Spinal cord (tissue), 10 donors: ENCODE data around the gene CIAO1. TPM values are rescaled to one million over a fixed set of nuclear protein-coding genes. Genes with fewer than 3 reads are reported as not detected.

ENCODE experiments used
- DNase-seq, 6 donors: peaks; one replicate each; pipeline versions ENCODE4 v3.0.0 to v3.0.0-alpha.2; 2013 to 2015; ENCODE audit warnings: low spot score in 6 of 6, low read depth in 4 of 6
- H3K27ac ChIP-seq: one replicate; pipeline ENCODE4 v1.5.1; 2013; ENCODE audit warnings: low read depth, low read length, control low read depth
- H3K27me3 ChIP-seq: one replicate; pipeline ENCODE4 v1.6.1; 2013; ENCODE audit warnings: low read length; ENCODE audit not compliant: control insufficient read depth, insufficient read depth
- H3K36me3 ChIP-seq: one replicate; pipeline ENCODE4 v1.6.1; 2013; ENCODE audit warnings: low read length; ENCODE audit not compliant: control insufficient read depth, insufficient read depth
- H3K4me1 ChIP-seq: one replicate; pipeline ENCODE4 v1.6.1; 2013; ENCODE audit warnings: low read length; ENCODE audit not compliant: control insufficient read depth, insufficient read depth
- H3K4me3 ChIP-seq: one replicate; pipeline ENCODE4 v1.5.1; 2013; ENCODE audit warnings: low read depth, low read length, control low read depth
- H3K9me3 ChIP-seq: one replicate; pipeline ENCODE4 v1.6.1; 2013; ENCODE audit warnings: low read length; ENCODE audit not compliant: control insufficient read depth, insufficient read depth
- WGBS: methylation state at CpG from one replicate; pipeline ENCODE4 v1.1.5; 2013; ENCODE audit warnings: missing lambda C conversion rate; ENCODE audit not compliant: insufficient coverage; 5-methylcytosine and 5-hydroxymethylcytosine counted together
- polyA plus RNA-seq, 2 donors: library from polyadenylated mRNA; unstranded; fragments of 120-200 nt; gene quantifications; one replicate each; pipeline ENCODE4 v1.2.1, GENCODE V29; 2013; ENCODE audit not compliant: insufficient read length in 2 of 2
- total RNA-seq, 2 donors: library from RNA; depleted of rRNA in 1 of 2; stranded (reverse); fragments of 120-200 nt in 1 of 2; fragments of >200 nt in 1 of 2; gene quantifications; one replicate each; pipeline versions ENCODE4 v1.2.3 to v1.2.4, GENCODE V29; 2013 to 2014
- donor health status: healthy.

Gene CIAO1
- total and polyA plus RNA-seq, 4 donors: 74.2 to 79.4 (median 75.9) TPM

DNA sequence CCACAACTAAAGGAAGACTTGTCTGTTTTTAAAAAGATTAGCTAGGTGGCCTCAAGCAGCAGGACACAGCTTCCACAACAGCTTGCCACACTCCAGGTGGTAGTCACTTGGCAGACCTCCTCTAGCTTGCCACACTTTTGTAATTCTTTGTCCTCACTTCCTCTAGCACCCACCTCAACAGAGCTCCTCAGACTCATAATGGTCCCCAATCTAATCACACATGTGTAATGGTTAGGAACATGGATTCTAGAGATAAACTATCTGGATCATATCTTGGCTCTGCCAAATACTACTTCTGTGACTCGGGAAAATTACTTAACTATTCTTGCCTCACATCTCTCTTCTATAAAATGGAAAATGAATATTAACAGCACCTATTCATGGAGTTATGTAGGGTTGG is 35.8 kb downstream of the CIAO1 start:
- no CpG with 5 or more reads among the region's 1 CpG for WGBS
- H3K27ac ChIP-seq: no peak overlapping the region

DNA sequence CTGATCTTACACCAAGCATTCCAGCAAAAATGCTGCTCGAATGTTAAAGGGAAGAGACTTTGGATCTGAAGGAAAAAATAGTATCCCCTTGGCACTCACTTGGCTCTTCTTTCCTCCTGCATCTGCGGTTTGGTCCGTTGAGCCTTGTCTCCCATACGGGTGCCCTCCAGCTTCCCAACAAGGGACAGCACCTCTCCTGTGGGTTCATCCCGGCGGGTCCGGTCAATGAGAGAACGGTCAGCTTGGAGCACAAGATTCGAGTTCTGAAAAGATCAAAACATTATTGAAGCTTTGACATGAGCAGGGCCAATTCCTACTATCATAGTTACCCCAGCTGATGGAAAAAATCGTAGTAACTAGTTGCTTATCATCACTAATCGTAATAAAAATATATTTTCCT is 38.6 kb downstream of the CIAO1 start:
- H3K36me3 ChIP-seq: peaks cover 30% of the 10 kb centered on the region
- 60% methylated on average over 5 of the region's 11 CpGs for WGBS
- no peak for DNase-seq
- H3K4me1 ChIP-seq: peaks cover 11% of the 10 kb centered on the region
- H3K27ac ChIP-seq: no peak overlapping the region
- no peaks in the 10 kb centered on the region for H3K9me3 ChIP-seq
- peak overlapping the region; percentile 91 for H3K4me3 ChIP-seq
- no peaks in the 10 kb centered on the region for H3K27me3 ChIP-seq

More for the DNA sequence above, 35.8 kb downstream of the CIAO1 start:
- Histone ChIP-seq H3K9me3 (no peaks in the 10 kb centered on the region), H3K4me3 (no peak overlapping the region), H3K4me1 (peaks cover 11% of the 10 kb centered on the region), H3K36me3 (peaks cover 50% of the 10 kb centered on the region), H3K27me3 (no peaks in the 10 kb centered on the region)
- DNase-seq: no peak

DNA sequence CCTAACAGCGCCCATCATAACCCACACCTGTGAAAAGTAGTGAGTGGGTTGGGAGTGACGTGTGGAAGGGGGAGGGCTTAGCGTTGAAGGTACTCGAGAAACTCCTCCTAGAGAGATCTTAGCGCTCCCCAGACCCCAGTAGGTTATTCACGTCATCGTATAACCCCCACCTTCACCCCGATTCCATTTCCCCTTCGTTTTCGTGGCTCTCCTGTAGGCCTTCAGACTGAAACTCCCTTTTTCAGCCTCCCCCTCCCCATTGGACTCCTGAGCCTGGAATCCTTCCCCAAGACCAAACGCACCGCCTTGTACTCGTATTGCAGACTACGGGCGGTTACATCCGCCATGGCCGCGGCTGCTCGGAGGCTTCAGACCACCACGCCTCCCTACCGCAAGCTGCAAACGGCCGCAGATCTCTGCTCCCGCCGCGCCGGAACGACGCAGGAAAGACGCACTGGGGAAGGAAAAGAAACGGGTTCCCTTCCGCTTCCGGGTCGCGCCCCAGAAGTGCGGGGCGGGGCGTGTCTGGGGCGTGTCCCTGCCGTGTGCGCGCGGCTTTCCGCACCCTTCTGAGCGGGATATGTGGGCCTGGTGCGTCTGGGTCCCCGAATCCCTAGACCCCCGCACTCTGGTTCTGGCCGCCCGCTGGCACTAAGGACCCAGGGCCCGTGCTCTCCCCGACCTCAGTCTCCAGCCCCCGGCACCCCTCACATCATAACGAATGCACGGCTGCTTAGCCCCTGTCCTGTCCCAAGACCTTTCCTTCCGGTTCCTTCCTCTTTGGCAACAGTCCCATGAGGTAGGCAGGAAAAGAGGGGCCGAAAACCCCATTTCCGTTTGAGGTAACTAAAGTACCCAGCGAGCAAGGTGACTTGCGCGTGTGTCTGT is 39.3 kb downstream of the CIAO1 start, which contains the start of gene SNRNP200:
Gene SNRNP200 (minus strand): TSS at position 456 of the 888 bp plus-strand sequence. CDS start 109 bp downstream, at position 347.
- Histone ChIP-seq H3K9me3 (no peaks in the 10 kb centered on the region), H3K4me1 (peaks cover 11% of the 10 kb centered on the region), H3K36me3 (peaks cover 27% of the 10 kb centered on the region), H3K27me3 (no peaks in the 10 kb centered on the region), H3K27ac (peak within 1 kb of the TSS; percentile 78), H3K4me3 (peak within 1 kb of the TSS; percentile 91)
- WGBS: under 1% methylated on average over 49 of the region's 61 CpGs
- DNase-seq: peak; percentile 69 to 96 (median 78)

DNA sequence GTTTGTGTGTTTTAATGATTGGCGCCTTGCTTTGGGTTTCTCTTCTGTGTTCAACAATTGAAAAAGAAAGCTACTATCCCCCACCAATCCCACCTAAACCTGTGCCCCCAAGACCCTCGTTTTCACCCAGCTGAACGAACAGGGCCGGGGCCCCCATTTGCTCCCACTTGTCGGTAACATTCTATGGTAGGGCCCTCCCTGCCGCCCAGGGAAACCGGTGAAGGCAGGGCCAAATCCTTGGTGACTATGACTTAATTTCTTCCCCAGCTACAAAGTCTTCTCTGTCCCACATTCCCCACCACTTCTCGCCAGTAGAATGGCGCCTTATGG is 39.9 kb downstream of the CIAO1 start:
- 22% methylated on average over 6 of the region's 9 CpGs for WGBS
- no peak for DNase-seq
- H3K36me3 ChIP-seq: peaks cover 22% of the 10 kb centered on the region
- peak overlapping the region; percentile 91 for H3K4me3 ChIP-seq
- H3K27ac ChIP-seq: peak overlapping the region; percentile 78
- no peaks in the 10 kb centered on the region for H3K9me3 ChIP-seq
- H3K27me3 ChIP-seq: no peaks in the 10 kb centered on the region
- H3K4me1 ChIP-seq: peaks cover 11% of the 10 kb centered on the region

DNA sequence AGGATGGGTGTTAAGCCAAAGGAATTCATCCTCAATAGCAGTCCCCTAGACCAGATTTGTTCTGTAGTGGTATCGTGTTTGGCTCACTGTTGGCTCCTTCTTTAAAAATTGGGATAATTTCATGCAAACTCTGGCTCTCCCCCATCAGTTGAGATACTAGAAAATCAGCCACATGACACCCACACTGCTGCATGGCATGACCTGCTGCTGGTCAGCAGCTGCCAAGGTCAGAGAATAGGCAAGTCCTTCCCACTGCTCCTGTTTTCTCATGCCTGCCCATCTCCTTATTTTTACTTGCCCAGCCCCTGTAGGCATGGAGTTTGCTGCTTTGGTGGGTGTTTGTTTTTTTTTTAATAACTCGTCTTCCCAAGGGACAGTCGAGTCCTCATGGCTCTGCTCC is 40.3 kb downstream of the CIAO1 start:
- peaks cover 18% of the 10 kb centered on the region for H3K36me3 ChIP-seq
- H3K27me3 ChIP-seq: no peaks in the 10 kb centered on the region
- no peak overlapping the region for H3K27ac ChIP-seq
- no peaks in the 10 kb centered on the region for H3K9me3 ChIP-seq
- H3K4me3 ChIP-seq: peak overlapping the region; percentile 91
- DNase-seq: no peak
- 100% methylated on average over 2 of the region's 3 CpGs for WGBS
- H3K4me1 ChIP-seq: peaks cover 11% of the 10 kb centered on the region

- H3K4me1 ChIP-seq: peaks cover 11% of the 10 kb centered on the region
- no peak overlapping the region for H3K27ac ChIP-seq
- no peak for DNase-seq
- no peaks in the 10 kb centered on the region for H3K36me3 ChIP-seq
- H3K4me3 ChIP-seq: no peak overlapping the region
- 85% methylated on average over 3 of the region's 5 CpGs for WGBS
- H3K27me3 ChIP-seq: no peaks in the 10 kb centered on the region
- no peaks in the 10 kb centered on the region for H3K9me3 ChIP-seq
Measured at GRCh38 chr2:96308248-96308647, 42.2 kb downstream of the CIAO1 start.

DNA sequence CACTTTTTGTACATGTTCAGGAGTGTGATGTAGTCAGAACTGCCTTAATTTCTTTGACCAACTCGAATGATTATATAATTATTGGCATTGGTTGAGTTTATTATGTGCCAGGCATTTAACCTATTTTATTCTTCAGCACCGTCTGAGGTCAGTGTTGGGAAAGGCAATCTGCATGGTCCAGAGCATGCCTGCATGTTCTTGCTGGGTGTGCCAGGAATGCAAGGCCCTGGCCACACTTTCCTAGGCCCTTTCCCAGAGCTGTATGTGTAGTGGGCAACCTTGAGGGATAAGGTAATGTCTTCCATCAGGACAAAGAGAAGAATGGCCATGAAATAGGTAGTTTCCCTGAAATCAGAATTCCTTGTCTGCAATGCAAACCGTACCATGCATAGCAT is 49.0 kb downstream of the CIAO1 start:
- Histone ChIP-seq H3K36me3 (no peaks in the 10 kb centered on the region), H3K27ac (no peak overlapping the region), H3K9me3 (no peaks in the 10 kb centered on the region), H3K27me3 (peaks cover 2% of the 10 kb centered on the region), H3K4me1 (peaks cover 6% of the 10 kb centered on the region), H3K4me3 (no peak overlapping the region)
- DNase-seq: no peak
- no CpG with 5 or more reads among the region's 3 CpGs for WGBS

- H3K36me3 ChIP-seq: no peaks in the 10 kb centered on the region
- H3K4me3 ChIP-seq: no peak overlapping the region
- H3K27me3 ChIP-seq: peaks cover 2% of the 10 kb centered on the region
- peaks cover 6% of the 10 kb centered on the region for H3K4me1 ChIP-seq
- H3K9me3 ChIP-seq: no peaks in the 10 kb centered on the region
- DNase-seq: peak in 1 of 6 donors; percentile 11
- no peak overlapping the region for H3K27ac ChIP-seq
- WGBS: 12% methylated on average over 3 of the region's 7 CpGs
Measured at GRCh38 chr2:96315400-96316071, 49.5 kb downstream of the CIAO1 start.

DNA sequence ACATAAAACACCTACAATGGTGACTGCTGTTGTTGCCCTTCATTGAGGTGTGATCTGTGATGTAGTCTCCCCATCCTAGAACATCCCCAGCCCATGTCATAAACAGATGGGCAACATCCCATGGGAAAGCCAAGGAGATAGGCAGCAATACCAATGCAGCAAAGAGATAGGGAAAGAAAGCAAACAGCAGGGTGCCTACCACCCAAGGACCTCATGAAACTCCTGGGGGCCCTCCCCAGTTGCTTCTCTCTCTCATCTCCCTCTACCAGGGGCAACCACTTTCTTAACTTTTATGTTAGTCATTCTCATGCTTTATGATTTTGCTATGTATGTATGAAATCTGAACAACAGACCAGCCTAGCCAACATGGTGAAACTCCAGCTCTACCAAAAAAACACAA is 51.0 kb downstream of the CIAO1 start:
- H3K27ac ChIP-seq: no peak overlapping the region
- H3K36me3 ChIP-seq: no peaks in the 10 kb centered on the region
- peaks cover 18% of the 10 kb centered on the region for H3K4me1 ChIP-seq
- no peaks in the 10 kb centered on the region for H3K9me3 ChIP-seq
- H3K27me3 ChIP-seq: peaks cover 17% of the 10 kb centered on the region
- H3K4me3 ChIP-seq: no peak overlapping the region
- DNase-seq: no peak
